ENCODE measurements around the gene IFI27L2.

DNA sequence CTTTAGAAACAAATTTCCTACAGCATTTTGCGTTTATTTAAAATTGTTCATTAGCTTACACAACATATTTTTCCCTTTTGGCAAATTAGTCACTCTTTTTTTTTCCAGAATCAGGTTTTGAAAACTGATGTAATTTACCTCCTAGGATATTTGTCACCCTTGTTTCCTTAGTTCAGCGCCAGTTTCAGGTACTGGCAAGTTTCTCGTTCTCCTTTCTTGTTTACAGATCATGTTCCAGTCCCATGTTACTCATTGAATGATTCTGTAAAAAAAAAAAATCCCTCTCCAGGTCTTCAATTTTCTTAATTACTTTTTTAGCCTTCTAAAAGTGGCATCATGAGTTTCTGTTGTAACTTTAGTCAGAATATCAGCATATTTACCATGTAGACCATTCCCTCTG, 47.4 kb upstream of the IFI27L2 start:
- no peak for TF ChIP-seq CTCF (IDR thresholded peaks at IDR 0.05)
- TF ChIP-seq POLR2A (IDR thresholded peaks at IDR 0.05): no peak
- TF ChIP-seq POLR2AphosphoS5 (IDR thresholded peaks at IDR 0.05): no peak

Data from transverse colon (tissue), 4 donors.